K562 (cell line): ENCODE data around the gene HOXB6. TPM values are rescaled to one million over a fixed set of nuclear protein-coding genes. Genes with fewer than 3 reads are reported as not detected.

ENCODE experiments used
- ARID1B ChIP-seq: fragments of 450-650 bp; IDR thresholded peaks from 2 replicates; pipeline ENCODE4 v1.6.1; 2016; ENCODE audit warnings: antibody characterized with exemption, mild to moderate bottlenecking, inconsistent platforms
- ARID2 ChIP-seq: fragments of 450-650 bp; IDR thresholded peaks from 2 replicates; pipeline ENCODE4 v1.6.1; 2017; ENCODE audit warnings: antibody characterized with exemption, mild to moderate bottlenecking
- ATF1 ChIP-seq, 2 experiments: fragments of 450-650 bp in 1 of 2; IDR thresholded peaks; 2 replicates each; pipeline ENCODE4 v1.6.1; 2016; ENCODE audit warnings: missing compliant biosample characterization in 1 of 2, missing genetic modification characterization in 1 of 2
- CBX5 ChIP-seq: IDR thresholded peaks from 2 replicates; pipeline ENCODE4 v1.6.1; 2014; ENCODE audit warnings: low read depth, borderline replicate concordance
- CC2D1A ChIP-seq: fragments of 450-650 bp; IDR thresholded peaks from 2 replicates; pipeline ENCODE4 v1.6.1; 2017; ENCODE audit warnings: mild to moderate bottlenecking
- CCNT2 ChIP-seq: IDR thresholded peaks from 2 replicates; pipeline ENCODE4 v1.6.1; 2011; ENCODE audit warnings: borderline replicate concordance, low read depth, mild to moderate bottlenecking, moderate library complexity, mixed read lengths, low read length; ENCODE audit not compliant: insufficient read length; ENCODE audit errors: extremely low read depth
- CHD1 ChIP-seq: fragments of 200-600 bp; sonication (generic); IDR thresholded peaks from one replicate; pipeline ENCODE4 v1.6.1; 2012; ENCODE audit warnings: mild to moderate bottlenecking, moderate library complexity, low read length, inconsistent platforms
- ERF ChIP-seq: fragments of 450-650 bp; formaldehyde crosslinking; IDR thresholded peaks from 2 replicates; pipeline ENCODE4 v1.4.0; 2020; ENCODE audit warnings: mild to moderate bottlenecking, mixed read lengths
- JUND ChIP-seq, 2 experiments: IDR thresholded peaks; 2 replicates in 1 of 2; 3 replicates in 1 of 2; pipeline ENCODE4 v1.6.1; 2011; ENCODE audit warnings: borderline replicate concordance in 2 of 2, low read depth in 2 of 2, low read length in 2 of 2, improper control_type of control experiment in 1 of 2, missing biosample characterization in 1 of 2, missing genetic modification characterization in 1 of 2, missing genetic modification reagents in 1 of 2
- MTA3 ChIP-seq: fragments of 450-650 bp; formaldehyde crosslinking; IDR thresholded peaks from 2 replicates; pipeline ENCODE4 v1.6.1; 2017; ENCODE audit warnings: mild to moderate bottlenecking, borderline replicate concordance
- POLR2A ChIP-seq: fragments of 450-650 bp; conservative IDR thresholded peaks from 2 replicates; pipeline ENCODE4 v1.6.1; 2016
- PTRF ChIP-seq: fragments of 450-650 bp; IDR thresholded peaks from 2 replicates; pipeline ENCODE4 v1.6.1; 2016; ENCODE audit warnings: mild to moderate bottlenecking, missing genetic modification characterization, missing compliant biosample characterization
- SP1 ChIP-seq: sonication (generic); formaldehyde crosslinking; IDR thresholded peaks from 2 replicates; pipeline ENCODE4 v1.8.1; 2022; ENCODE audit warnings: mild to moderate bottlenecking, missing genetic modification reagents
- TARDBP ChIP-seq: fragments of 450-650 bp; IDR thresholded peaks from 2 replicates; pipeline ENCODE4 v1.6.1; 2016
- ZBTB1 ChIP-seq: sonication (generic); formaldehyde crosslinking; IDR thresholded peaks from 2 replicates; pipeline ENCODE4 v1.8.1; 2023; ENCODE audit warnings: missing genetic modification reagents, low read depth, mild to moderate bottlenecking, borderline replicate concordance
- ZNF316 ChIP-seq: fragments of 450-650 bp; IDR thresholded peaks from 2 replicates; pipeline ENCODE4 v1.6.1; 2016
- polyA plus RNA-seq, 8 experiments: library from polyadenylated mRNA; depleted of rRNA in 4 of 8; stranded (reverse) in 5 of 8; unstranded in 3 of 8; fragments of >200 nt; fragmentation: Nextera tagmentation in 2 of 8; fragmentation: Illumina TruSeq in 1 of 8; extraction: Ambion mirVana in 2 of 8; extraction: Trizol in 1 of 8; gene quantifications; 2 replicates each; pipeline versions ENCODE4 v1.2.1 to v1.2.3, GENCODE V29; 2011 to 2014; ENCODE audit warnings: inconsistent platforms in 1 of 8, missing spikeins in 1 of 8
- total RNA-seq, 7 experiments: library from RNA; depleted of rRNA in 6 of 7; stranded (reverse); fragments of >200 nt in 6 of 7; fragmentation: Illumina TruSeq in 2 of 7; extraction: Trizol in 2 of 7; gene quantifications; 2 replicates each; pipeline versions ENCODE4 v1.2.1 to v1.2.3, GENCODE V29; 2011 to 2021; ENCODE audit warnings: low replicate concordance in 1 of 7
- TF ChIP-seq, protein P1 (sequence below): fragments of 450-650 bp; IDR thresholded peaks from 2 replicates; pipeline ENCODE4 v1.6.1; 2014; ENCODE audit warnings: low read depth, mild to moderate bottlenecking, moderate library complexity, borderline replicate concordance
- TF ChIP-seq, protein P2 (sequence below): fragments of 450-650 bp; IDR thresholded peaks from 2 replicates; pipeline ENCODE4 v1.6.1; 2016; ENCODE audit warnings: borderline replicate concordance
- TF ChIP-seq, protein P3 (sequence below), 3 experiments: IDR thresholded peaks in 2 of 3; conservative IDR thresholded peaks in 1 of 3; 2 replicates each; pipeline ENCODE4 v1.5.1; 2011 to 2012; ENCODE audit warnings: low read length in 3 of 3, mild to moderate bottlenecking in 3 of 3, control low read depth in 2 of 3, improper control_type of control experiment in 1 of 3, inconsistent platforms in 1 of 3, low read depth in 1 of 3, mixed read lengths in 1 of 3, moderate library complexity in 1 of 3; ENCODE audit not compliant: insufficient read depth in 2 of 3
- TF ChIP-seq, protein P4 (sequence below): IDR thresholded peaks from 2 replicates; pipeline ENCODE4 v1.6.1; 2012; ENCODE audit warnings: low read depth, low read length, improper control_type of control experiment, borderline replicate concordance

The HOXB6 gene
- total and polyA plus RNA-seq, 9 of the 15 experiments (the other 6 are each of a cell fraction or from before 2014, with no cell fraction given), result 1.2 to 14.8 (median 4.9) TPM

DNA sequence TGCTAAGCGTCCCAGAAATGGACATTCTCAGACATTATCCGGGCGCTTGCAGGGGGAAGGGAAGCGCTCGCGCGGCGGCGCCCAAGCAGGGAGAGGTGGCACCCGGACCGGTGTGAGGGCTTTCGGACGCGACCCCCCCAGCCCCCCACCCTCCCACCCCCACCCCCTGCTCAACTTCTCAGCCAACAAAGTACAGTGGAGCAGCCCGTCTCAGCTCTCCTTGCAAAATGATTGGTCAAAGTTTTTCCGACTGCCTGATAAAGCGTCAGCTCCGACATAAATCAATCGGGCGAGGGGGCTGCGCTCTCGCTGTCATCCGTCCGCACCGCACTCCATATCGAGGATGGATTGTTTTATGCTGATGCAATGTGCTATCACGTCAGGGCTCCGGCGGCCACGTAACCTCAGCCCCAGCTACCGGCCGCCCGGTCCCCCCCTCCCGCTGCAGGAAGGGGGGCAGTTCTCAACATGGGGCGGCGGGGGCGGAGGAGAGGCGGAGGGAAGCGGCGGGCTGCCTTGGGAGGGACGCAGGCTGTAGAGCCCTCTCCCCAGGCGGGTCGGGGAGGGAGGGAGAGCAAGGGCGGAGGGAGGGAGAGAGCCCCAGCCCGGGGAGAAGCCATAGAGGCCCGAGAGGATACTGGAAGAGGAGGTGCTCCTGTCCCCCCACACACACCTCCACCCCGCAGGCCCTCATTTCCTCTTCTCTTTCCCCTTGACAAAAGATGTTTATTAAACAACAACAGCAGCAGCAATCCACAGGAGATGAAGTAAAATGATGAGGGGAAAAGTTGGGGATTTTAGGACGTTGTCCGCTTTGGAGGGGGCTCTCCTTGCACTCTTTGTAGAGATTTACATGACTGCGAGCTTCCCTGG lies 21.7 kb upstream of the HOXB6 start, which contains the start of gene HOXB9 (continued):
- TF ChIP-seq JUND (IDR thresholded peaks at IDR 0.05; ENCODE audit: borderline replicate concordance, low read depth, low read length) (peak; percentile 96), JUND (tag; IDR thresholded peaks at IDR 0.05; ENCODE audit: borderline replicate concordance, low read depth, low read length) (peak; percentile 89; the same call in 1 of the 3 replicates), ARID2 (0 out of 2 replicates have a peak, but pooled peaks have one; percentile 4), SP1 (CRISPR knock-in tag) (peak; percentile 79), ATF1 (CRISPR knock-in tag; IDR thresholded peaks at IDR 0.05) (no peak), ATF1 (tag; IDR thresholded peaks at IDR 0.05) (peak; percentile 95), ERF (CRISPR knock-in tag) (0 out of 2 replicates have a peak, but pooled peaks have one; percentile 59), POLR2A (peak; percentile 65), PTRF (tag) (no peak), CC2D1A (peak; percentile 72; the same call in 1 of the 2 replicates), CCNT2 (peak; percentile 95), CHD1 (no peak), ZNF316 (peak; percentile 75), ARID1B (peak; percentile 86), MTA3 (peak; percentile 93), TARDBP (0 out of 2 replicates have a peak, but pooled peaks have one; percentile 44), ZBTB1 (CRISPR knock-in tag) (no peak), CBX5 (peak; percentile 68; the same call in 1 of the 2 replicates)
- TF ChIP-seq, protein P1, sequence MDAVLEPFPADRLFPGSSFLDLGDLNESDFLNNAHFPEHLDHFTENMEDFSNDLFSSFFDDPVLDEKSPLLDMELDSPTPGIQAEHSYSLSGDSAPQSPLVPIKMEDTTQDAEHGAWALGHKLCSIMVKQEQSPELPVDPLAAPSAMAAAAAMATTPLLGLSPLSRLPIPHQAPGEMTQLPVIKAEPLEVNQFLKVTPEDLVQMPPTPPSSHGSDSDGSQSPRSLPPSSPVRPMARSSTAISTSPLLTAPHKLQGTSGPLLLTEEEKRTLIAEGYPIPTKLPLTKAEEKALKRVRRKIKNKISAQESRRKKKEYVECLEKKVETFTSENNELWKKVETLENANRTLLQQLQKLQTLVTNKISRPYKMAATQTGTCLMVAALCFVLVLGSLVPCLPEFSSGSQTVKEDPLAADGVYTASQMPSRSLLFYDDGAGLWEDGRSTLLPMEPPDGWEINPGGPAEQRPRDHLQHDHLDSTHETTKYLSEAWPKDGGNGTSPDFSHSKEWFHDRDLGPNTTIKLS, result peak; percentile 95
- TF ChIP-seq, protein P2, sequence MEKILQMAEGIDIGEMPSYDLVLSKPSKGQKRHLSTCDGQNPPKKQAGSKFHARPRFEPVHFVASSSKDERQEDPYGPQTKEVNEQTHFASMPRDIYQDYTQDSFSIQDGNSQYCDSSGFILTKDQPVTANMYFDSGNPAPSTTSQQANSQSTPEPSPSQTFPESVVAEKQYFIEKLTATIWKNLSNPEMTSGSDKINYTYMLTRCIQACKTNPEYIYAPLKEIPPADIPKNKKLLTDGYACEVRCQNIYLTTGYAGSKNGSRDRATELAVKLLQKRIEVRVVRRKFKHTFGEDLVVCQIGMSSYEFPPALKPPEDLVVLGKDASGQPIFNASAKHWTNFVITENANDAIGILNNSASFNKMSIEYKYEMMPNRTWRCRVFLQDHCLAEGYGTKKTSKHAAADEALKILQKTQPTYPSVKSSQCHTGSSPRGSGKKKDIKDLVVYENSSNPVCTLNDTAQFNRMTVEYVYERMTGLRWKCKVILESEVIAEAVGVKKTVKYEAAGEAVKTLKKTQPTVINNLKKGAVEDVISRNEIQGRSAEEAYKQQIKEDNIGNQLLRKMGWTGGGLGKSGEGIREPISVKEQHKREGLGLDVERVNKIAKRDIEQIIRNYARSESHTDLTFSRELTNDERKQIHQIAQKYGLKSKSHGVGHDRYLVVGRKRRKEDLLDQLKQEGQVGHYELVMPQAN, result 0 out of 2 replicates have a peak, but pooled peaks have one; percentile 39
- TF ChIP-seq, protein P3, sequence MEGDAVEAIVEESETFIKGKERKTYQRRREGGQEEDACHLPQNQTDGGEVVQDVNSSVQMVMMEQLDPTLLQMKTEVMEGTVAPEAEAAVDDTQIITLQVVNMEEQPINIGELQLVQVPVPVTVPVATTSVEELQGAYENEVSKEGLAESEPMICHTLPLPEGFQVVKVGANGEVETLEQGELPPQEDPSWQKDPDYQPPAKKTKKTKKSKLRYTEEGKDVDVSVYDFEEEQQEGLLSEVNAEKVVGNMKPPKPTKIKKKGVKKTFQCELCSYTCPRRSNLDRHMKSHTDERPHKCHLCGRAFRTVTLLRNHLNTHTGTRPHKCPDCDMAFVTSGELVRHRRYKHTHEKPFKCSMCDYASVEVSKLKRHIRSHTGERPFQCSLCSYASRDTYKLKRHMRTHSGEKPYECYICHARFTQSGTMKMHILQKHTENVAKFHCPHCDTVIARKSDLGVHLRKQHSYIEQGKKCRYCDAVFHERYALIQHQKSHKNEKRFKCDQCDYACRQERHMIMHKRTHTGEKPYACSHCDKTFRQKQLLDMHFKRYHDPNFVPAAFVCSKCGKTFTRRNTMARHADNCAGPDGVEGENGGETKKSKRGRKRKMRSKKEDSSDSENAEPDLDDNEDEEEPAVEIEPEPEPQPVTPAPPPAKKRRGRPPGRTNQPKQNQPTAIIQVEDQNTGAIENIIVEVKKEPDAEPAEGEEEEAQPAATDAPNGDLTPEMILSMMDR (IDR thresholded peaks at IDR 0.05 in 2 of 3, conservative IDR thresholded peaks at IDR 0.05 in 1 of 3; ENCODE audit: insufficient read depth in 2 of 3, low read depth in 1 of 3, low read length in 3 of 3), result peak in 1 of 3 experiments; percentile 7; a peak in 1 of 6 replicates
- TF ChIP-seq, protein P4, sequence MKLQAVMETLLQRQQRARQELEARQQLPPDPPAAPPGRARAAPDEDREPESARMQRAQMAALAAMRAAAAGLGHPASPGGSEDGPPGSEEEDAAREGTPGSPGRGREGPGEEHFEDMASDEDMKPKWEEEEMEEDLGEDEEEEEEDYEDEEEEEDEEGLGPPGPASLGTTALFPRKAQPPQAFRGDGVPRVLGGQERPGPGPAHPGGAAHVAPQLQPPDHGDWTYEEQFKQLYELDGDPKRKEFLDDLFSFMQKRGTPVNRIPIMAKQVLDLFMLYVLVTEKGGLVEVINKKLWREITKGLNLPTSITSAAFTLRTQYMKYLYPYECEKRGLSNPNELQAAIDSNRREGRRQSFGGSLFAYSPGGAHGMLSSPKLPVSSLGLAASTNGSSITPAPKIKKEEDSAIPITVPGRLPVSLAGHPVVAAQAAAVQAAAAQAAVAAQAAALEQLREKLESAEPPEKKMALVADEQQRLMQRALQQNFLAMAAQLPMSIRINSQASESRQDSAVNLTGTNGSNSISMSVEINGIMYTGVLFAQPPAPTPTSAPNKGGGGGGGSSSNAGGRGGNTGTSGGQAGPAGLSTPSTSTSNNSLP, result peak; percentile 99
